Measurements from ENCODE around the gene ADM5.

DNA sequence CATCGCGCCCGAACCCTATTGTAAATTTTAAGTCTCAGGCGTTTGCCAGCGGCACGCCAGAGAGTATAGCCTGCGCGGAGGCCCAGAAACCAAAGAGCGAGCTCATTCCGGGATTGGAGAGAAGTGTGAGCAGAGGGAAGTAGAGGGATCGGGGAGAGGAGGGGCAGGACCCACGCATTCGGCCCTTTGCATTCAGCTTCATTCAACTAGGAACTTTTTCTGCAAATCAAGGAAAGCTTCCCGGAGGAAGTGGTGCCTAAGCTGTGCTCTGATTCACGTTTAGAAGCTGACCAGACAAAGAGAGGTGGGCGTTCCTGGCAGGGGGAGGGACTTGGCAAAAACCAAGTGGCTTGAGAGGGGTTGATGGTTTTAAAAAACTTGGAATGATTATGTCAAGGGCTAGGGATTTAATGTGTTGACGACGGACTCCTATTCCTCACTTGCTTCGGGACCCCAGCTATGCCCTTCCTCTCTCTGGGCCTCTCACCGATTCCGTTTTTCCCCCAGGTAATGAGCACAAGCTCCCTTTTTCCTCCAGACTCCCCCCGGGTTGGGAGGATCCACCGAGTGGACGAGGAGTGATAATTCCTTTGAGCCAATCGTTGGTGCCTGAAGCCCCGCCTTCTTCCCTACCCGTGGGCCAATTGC, 13.1 kb upstream of the ADM5 start:
- TF ChIP-seq, protein P1, sequence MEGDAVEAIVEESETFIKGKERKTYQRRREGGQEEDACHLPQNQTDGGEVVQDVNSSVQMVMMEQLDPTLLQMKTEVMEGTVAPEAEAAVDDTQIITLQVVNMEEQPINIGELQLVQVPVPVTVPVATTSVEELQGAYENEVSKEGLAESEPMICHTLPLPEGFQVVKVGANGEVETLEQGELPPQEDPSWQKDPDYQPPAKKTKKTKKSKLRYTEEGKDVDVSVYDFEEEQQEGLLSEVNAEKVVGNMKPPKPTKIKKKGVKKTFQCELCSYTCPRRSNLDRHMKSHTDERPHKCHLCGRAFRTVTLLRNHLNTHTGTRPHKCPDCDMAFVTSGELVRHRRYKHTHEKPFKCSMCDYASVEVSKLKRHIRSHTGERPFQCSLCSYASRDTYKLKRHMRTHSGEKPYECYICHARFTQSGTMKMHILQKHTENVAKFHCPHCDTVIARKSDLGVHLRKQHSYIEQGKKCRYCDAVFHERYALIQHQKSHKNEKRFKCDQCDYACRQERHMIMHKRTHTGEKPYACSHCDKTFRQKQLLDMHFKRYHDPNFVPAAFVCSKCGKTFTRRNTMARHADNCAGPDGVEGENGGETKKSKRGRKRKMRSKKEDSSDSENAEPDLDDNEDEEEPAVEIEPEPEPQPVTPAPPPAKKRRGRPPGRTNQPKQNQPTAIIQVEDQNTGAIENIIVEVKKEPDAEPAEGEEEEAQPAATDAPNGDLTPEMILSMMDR (IDR thresholded peaks at IDR 0.05) = no peak
- peak in 2 of 3 donors; percentile 48 to 50 for TF ChIP-seq POLR2A (IDR thresholded peaks at IDR 0.05)
